Non-pigmented ciliary epithelial cell (primary cell): ENCODE results near the gene NCS1.

Experiments used
- DNase-seq: peaks from one replicate; pipeline ENCODE4 v3.0.0-alpha.2; 2010; ENCODE audit warnings: low read depth

NCS1 gene

GRCh38 chr9:130213911-130214761 is 41.9 kb downstream of the NCS1 start:
- DNase-seq = no peak

- DNase-seq = no peak
Measured at GRCh38 chr9:130214776-130215340, 42.7 kb downstream of the NCS1 start.

GRCh38 chr9:130215341-130216119 is 43.3 kb downstream of the NCS1 start:
- no peak for DNase-seq

- no peak for DNase-seq
Measured at GRCh38 chr9:130217838-130218237, 45.6 kb downstream of the NCS1 start.

- no peak for DNase-seq
Measured at GRCh38 chr9:130219661-130220096, 47.5 kb downstream of the NCS1 start.

- DNase-seq = no peak
Measured at GRCh38 chr9:130220352-130220751, 48.1 kb downstream of the NCS1 start.

- DNase-seq = no peak
Measured at GRCh38 chr9:130222833-130223232, 50.6 kb downstream of the NCS1 start.

- DNase-seq = no peak
Measured at GRCh38 chr9:130225071-130225470, 52.9 kb downstream of the NCS1 start.

GRCh38 chr9:130225586-130225985 is 53.4 kb downstream of the NCS1 start:
- no peak for DNase-seq

GRCh38 chr9:130226112-130226511 is 53.9 kb downstream of the NCS1 start:
- DNase-seq = no peak

GRCh38 chr9:130227833-130228232 is 55.6 kb downstream of the NCS1 start:
- DNase-seq = no peak

GRCh38 chr9:130229759-130230158 is 57.6 kb downstream of the NCS1 start:
- DNase-seq = no peak

GRCh38 chr9:130230631-130231030 is 58.4 kb downstream of the NCS1 start:
- no peak for DNase-seq

GRCh38 chr9:130232899-130233586 is 60.8 kb downstream of the NCS1 start:
- no peak for DNase-seq

- DNase-seq = no peak
Measured at GRCh38 chr9:130233587-130233945, 61.4 kb downstream of the NCS1 start.

- no peak for DNase-seq
Measured at GRCh38 chr9:130234340-130235260, 62.4 kb downstream of the NCS1 start.

- DNase-seq = no peak
Measured at GRCh38 chr9:130235558-130236435, 63.6 kb downstream of the NCS1 start.

GRCh38 chr9:130236436-130236985 is 64.3 kb downstream of the NCS1 start:
- no peak for DNase-seq

GRCh38 chr9:130237076-130237475 is 64.9 kb downstream of the NCS1 start:
- no peak for DNase-seq
